ENCODE results near the gene SAMD4A.

DNA sequence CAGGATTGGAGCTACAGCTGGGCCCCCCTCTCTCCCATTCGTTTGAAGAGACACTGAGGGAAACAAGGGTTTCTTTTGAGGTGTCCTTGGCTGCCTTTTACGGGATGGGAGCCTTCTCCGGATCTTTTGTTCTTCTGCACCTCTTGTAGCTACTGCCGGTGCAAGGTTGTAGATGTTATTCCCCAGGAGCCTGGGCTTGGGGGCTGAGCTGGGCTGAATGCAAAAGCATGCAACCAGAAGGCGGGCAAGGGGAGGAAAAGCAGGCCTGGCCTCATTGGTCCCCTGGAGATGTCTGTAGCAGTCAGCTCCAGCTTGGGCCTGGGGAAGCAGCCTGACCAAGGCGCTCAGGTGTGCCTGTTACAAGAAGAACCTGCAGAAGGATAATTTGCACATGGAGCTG lies 225.4 kb downstream of the SAMD4A start:
- TF ChIP-seq, protein P1, sequence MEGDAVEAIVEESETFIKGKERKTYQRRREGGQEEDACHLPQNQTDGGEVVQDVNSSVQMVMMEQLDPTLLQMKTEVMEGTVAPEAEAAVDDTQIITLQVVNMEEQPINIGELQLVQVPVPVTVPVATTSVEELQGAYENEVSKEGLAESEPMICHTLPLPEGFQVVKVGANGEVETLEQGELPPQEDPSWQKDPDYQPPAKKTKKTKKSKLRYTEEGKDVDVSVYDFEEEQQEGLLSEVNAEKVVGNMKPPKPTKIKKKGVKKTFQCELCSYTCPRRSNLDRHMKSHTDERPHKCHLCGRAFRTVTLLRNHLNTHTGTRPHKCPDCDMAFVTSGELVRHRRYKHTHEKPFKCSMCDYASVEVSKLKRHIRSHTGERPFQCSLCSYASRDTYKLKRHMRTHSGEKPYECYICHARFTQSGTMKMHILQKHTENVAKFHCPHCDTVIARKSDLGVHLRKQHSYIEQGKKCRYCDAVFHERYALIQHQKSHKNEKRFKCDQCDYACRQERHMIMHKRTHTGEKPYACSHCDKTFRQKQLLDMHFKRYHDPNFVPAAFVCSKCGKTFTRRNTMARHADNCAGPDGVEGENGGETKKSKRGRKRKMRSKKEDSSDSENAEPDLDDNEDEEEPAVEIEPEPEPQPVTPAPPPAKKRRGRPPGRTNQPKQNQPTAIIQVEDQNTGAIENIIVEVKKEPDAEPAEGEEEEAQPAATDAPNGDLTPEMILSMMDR (IDR thresholded peaks at IDR 0.05): no peak
- no peak for TF ChIP-seq POLR2A (IDR thresholded peaks at IDR 0.05)
